Activated effector memory CD4-positive, alpha-beta T cell treated with anti-CD3 and anti-CD28 coated beads, Interleukin-2, amount 50 U/mL, for 16 hours (primary cell): ENCODE data around the gene GLB1L3.
"Not testable (repeated sequence)": the region's sequence is repeated elsewhere in the genome, so short reads cannot be mapped to it uniquely, and the experiment has no call there.

ENCODE experiments used
- DNase-seq: peaks from one replicate; pipeline ENCODE4 v3.0.0-alpha.2; 2020

The GLB1L3 gene

DNA sequence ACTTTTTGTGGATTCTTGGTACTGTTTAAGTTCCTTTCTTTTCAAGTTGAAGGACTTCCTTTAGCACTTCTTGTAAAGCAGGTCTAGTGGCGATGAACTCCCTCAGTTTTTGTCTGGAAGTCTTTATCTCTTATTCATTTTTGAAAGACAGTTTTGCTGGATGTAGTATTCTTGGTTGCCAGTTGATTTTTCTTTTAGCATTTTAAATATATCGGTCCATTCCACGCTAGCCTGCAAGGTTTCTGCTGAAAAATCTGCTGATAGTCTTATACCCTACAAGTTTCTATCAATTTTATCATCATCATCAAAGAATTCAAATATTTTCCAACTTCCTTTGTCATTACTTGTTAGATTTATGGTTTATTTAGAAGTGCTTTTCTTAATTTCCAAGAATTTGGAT, 40.9 kb downstream of the GLB1L3 start:
- no peak for DNase-seq

DNA sequence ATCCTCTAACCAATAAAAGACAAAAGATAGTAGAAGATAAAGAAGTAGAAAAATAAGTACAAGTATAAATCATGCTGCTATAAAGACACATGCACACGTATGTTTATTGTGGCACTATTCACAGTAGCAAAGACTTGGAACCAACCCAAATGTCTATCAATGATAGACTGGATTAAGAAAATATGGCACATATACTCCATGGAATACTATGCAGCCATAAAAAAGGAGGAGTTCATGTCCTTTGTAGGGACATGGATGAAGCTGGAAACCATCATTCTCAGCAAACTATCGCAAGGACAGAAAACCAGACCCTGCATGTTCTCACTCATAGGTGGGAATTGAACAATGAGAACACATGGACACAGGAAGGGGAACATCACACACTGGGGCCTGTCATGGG, 45.2 kb downstream of the GLB1L3 start:
- DNase-seq, result not testable (repeated sequence)

DNA sequence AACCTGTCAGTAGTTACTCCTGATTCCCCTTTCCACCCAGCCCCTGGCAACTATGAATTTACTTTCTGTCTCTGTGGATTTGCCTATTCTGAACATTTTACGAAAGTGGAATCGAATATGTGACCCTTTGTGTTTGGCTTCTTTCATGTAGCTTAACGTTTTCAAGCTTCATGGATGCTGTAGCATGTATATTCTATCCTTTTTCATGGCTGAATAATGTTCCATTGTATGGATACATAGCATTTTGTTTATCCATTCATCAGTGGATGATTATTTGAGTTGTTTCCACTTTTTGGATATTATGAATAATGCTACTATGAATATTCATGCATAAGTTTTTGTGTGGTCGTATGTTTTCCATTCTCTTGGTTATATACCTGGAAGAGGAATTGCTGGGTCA, 46.4 kb downstream of the GLB1L3 start:
- no peak for DNase-seq

DNA sequence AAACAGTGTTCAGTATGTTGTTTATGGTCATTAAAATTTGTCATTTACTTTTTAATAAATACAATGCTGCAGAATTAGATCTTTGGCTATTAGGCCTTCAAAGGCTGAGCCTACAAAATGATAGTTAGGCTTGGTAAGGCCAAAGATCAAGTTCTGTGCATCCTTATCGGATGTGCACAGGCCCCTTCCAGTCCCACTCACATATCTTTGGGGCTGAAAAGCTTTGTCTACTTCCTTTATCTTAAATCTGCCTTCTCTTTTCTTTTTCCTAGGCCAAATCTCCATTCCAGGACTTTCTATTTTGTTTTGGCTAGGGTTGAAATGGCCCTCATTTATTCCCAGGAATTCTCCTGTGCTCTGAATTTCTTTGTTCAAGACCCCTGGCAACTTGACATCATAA, 52.3 kb downstream of the GLB1L3 start:
- no peak for DNase-seq

DNA sequence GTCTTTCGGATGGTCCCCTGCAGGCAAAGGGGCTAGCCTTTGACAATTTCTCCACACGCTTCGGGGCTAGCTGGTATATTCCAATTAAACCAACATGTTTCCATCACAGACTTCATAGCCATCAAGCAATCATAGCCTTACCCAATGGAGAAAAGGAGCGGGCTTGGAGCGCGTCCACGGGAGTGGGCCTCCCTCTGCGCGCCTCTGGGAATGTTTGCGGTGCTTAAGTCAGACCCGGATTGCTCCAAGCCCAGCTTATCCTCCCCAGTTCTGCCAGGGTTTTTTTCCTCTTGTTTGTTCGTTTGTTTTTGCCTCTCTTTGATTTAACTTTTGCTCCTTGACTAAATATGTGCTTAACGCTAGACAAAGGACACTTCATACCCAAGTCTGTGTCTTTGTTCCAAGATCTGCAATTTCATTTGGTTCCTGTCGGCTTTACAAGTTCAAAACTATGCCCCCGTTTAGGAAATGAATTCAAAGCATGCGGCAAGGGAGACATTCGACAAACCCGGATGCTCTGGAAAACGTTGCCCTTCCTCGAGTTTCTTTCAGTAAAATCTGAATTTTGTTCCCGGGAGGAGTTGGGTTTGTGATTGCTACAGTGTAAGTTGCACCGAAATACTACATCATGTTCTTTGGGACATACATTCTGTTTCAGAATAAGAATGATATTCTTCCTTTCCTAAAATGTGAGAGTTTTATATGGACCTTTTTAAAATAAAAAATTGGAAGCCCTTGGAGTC, 54.6 kb downstream of the GLB1L3 start:
- DNase-seq, result no peak

DNA sequence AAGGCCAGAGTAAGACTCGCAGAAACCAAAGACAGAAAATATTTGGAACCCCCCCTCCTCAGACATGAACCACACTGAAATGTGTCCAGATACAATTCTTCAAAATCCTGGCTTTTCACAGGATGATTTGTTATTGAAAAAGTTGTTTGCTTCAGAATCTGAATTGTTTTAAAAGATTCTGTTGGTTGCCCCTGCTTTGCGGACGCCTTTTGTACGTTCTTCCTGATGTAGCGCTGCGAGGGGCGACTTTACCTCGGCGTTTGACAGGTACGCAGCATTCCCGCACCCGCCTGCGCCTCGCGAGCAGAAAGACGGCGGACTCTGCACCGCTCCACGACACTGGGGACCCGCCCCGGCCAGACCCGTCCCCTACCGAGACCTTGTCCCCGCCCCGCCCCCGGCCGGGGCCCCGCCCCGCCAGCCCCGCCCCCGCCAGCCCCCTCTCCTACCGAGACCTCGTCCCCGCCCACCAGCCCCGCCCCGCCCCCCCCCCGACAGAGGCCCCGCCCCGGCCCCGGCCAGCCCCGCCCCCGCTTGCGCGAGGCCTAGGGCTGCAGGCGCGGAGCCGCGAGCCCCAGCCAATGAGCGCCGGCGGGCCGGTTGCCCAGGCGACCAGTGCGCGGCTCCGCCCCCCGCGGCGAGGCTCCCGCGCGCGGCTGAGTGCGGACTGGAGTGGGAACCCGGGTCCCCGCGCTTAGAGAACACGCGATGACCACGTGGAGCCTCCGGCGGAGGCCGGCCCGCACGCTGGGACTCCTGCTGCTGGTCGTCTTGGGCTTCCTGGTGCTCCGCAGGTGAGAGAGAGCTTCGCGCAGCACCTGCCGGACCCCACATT, 55.4 kb downstream of the GLB1L3 start, which contains the start of gene GLB1L2:
TSS of gene GLB1L2 (plus strand) at position 635 of the 835 bp plus-strand sequence. CDS start at position 709, 74 bp downstream.
- DNase-seq, result peak; percentile 93

DNA sequence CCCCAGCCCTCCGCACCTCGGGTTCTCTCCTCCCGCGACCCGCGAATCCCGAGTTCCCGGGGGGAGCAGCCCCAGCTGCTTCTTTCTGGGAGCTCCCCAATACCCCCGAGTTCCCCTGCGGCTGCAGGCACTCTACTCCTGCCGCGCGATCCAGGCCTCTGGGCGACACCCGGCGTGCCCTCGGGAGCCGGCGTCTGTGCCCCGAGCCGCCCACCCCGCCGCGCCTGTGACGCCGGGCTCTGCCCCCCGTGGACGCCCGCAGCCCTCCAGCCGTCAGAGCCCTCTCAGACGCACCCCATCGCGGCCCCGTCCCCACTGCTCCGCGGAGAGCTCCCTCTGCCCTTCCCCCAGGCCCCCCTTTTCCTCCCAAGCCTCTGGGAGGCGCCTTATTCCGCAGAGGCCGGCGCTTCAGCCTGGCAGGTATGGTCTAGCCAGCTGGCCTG, 56.0 kb downstream of the GLB1L3 start:
- DNase-seq, result no peak

DNA sequence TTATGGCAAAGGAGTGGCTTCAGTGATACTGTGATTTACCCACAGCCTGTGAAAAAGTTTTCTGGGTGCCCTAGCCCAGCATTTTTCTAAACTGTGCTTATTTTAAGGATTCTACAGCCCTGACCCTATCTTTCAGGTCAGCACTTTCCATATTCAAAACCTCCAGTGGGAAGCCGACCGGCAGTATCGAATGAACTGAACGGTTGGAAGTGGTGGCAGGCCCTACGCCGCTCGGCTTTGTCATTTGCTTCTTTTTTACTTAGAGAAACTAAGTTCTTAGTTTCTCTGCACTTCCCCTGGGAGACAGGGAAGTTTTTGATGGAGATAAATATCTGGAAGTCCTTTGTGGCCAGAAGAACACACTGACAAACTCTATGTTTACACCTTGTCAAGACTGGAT, 56.6 kb downstream of the GLB1L3 start:
- DNase-seq, result no peak

DNA sequence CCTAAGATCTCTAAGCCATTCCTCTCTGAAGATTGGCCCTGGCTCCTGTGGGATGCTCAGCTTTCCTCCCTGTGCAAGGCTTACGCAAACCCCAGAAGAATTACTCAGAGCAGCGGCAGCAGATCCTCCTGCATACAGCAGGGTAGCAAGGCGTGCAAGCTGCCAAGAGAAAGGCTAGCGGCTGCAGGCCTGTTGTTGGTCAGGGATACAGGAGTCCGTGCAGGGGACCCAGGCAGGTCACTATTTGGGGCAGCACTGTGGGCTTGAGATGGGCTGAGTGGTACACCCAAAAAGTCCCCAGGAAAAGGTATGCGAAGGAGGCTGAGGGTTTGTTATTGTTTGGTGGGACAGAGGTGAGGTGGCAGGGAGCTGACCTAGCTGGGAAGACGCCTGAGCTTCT, 57.1 kb downstream of the GLB1L3 start:
- DNase-seq, result no peak

DNA sequence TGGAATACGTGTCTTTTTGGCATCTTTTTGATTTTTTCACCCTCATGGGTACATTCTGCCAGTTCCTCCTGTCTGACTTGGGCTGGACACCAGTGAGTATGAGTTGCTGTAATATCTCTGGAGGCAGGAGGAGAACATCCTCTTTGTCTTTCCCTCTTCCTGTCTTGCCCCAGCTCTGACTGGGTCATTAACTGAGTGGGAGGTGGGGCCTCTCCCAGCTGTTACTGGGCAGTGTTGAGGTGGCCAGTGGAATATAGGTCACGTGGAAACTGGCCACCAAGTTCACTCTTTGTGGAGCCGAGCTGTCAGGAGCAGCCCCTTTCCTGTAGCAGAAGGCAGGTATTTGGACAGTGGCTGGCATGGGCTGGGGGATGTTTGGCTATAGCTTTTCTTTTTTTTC, 57.8 kb downstream of the GLB1L3 start:
- DNase-seq, result no peak

DNA sequence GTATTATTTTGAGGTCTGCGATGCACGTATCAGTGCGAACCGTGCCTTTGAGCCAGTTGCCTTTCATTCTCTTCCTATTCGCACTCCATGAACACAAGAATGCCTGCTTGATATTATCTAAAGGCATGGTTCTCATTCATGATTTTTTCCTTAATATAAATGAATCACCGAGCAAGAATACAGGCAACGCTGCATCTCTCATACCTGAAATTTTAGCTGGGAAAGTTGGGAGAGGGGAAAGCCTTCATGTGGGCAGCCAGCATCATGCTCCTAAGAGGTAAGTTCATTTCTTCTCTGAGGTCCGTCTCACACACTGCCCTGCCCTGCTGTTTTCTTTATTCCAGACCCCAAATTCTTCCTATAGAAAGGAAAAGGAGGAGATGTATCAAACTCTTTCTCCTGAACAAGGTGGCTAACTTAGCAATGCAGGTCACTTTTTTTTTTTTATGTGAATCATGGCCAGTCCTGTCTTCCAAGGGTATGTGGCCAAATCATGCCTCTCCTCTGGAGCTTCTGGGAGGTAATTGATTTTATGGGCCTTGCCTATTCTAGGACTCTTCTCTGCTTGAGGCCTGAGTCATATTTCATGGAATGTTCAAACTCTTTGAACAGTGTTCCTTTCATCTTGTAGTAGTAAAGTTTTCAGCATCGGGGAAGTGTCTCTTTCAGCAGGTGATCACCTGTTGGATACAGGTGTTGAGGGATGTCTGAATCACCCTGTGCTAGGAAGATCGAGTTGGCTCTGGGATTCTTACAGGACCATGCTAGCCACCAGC, 58.8 kb downstream of the GLB1L3 start:
- no peak for DNase-seq

DNA sequence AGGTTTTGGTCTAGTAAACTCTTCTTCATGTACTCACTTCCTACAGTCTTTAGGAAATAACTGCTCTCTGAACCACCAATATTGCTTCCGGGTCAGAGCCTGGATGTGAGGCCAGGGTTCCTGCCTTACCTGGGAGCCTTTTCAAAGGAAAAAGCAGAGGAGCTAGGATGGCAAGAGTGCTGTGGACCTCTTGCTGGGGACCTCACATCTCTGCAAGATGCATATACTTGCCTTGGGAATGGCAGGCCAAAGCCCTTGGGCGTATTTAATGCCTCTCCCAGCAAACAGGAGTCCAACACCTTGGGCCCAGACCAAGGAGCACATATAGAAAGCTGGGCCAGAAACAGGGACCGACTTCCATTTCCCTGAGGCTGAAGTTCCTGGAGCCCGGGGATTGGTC, 60.9 kb downstream of the GLB1L3 start:
- DNase-seq, result no peak

DNA sequence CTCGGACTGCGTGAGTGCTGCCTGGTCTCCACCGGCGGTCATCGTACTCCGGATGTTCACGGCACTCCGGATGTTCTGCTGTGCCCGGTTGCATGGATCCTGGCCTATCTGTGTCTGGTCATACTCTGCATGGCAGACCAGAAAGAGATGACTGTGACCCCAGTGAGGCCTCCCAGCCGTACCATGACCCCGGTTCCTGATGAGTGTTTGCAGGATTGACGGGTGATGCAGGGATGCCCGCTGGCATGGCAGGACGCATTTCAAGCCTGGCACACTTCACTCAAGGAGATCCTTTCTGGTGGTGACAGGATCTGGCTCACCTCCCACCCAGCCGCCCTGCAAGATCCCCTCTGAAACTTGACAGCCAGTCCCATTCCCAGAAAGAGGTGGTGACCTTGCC, 61.9 kb downstream of the GLB1L3 start:
- DNase-seq, result no peak

DNA sequence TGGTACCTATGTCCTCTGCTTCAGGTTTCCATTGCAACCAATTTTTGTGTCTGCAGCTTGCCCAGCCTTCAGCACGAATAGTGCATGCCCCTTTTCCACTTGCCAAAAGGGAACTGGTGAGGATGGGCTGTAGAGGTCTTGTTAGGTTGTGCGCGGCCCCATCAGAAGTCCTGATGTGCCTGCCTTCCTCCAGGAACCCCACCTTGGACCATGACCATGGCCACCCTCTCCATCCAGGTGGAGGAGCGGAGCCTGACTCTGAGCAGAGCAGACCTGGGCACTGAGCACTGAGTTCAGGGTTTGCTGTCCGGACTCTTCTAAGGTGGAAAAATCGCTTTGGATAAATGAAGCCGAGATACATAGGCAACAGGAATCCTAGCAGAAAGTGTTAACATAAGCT, 62.5 kb downstream of the GLB1L3 start:
- no peak for DNase-seq

DNA sequence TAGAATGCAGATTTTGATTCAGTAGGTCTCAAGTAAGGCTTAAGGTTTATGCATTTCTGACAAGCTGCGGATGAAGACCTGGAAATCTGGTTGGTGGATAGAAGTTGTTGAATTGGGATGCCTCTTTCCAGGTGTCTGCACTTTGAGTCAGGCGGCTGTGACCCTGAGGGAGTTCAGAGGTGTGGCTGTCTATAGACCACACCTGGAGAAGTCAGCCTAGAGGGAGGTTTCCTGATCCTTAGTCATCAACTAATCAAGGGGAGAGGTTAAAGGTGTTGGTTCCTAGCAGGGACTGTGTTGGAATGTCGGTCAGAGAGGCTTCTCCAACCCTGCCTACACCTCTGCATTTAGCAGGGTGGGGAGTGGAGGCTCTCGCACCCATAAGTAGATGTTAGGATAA, 63.6 kb downstream of the GLB1L3 start:
- DNase-seq, result no peak

DNA sequence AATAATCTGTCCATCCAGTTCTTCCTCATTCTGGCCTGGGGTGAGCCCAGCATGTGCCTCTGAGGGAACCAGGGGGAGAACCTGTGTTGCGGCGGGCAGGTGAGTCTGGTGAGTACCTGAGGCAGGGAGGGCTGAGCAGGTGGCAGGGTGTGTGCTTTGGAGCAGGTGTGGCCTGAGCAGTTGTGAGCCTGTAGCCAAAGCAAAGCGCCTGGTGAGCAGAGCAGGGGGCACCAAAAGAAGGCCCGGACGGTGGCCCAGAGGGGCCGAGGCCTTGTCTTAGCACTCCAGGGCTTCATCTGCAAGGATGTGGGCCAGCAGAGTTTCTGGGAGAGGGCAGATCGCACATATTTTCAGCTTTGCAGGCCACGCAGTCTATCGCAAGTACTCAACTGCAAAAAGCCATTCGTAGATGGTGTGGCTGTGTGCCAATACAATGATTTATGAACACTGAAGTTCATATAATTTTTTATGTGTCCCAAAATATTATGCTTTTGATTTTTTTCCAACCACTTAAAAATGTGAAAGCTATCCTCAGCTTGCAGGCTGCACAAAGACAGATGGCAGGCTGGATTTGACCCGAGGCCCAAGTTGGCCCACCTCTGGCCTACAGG, 64.3 kb downstream of the GLB1L3 start:
- no peak for DNase-seq

DNA sequence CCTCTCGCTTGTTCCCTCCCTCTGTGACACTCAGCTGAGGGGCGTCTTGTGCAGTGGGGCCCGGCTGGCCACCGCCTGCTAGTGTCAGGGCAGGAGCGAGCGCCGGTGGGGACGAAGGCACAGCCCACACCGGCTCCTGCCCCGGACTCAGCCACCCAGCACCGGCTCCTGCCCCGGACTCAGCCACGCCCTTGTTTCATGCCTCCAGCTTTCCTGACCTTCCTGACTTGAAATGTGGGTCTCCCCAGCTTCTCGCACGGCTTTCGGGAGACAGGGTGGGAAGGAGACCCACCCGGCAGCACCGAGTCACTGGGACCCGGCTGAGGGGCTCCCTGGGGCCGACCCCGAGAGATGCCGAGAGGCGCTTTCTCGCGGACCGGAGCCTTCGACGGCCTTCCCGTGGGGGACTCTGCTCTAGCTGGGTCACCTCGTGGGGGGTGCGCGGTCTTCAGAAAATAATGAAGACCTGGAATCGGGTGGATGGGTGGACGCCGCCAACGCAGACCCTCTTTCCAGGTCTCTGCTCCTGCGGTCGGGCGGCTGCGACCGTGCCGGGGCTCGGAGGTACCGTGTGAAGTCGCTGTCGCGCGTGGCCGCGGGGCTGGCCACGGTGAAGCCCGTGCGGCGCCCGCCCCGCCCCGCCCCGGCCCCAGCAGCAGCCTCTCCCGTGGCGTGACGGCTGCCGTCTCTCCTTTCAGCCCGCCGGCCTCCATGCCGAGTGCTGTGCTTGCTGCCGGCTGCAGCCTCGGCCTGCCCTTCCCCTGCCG, 65.8 kb downstream of the GLB1L3 start:
- no peak for DNase-seq

DNA sequence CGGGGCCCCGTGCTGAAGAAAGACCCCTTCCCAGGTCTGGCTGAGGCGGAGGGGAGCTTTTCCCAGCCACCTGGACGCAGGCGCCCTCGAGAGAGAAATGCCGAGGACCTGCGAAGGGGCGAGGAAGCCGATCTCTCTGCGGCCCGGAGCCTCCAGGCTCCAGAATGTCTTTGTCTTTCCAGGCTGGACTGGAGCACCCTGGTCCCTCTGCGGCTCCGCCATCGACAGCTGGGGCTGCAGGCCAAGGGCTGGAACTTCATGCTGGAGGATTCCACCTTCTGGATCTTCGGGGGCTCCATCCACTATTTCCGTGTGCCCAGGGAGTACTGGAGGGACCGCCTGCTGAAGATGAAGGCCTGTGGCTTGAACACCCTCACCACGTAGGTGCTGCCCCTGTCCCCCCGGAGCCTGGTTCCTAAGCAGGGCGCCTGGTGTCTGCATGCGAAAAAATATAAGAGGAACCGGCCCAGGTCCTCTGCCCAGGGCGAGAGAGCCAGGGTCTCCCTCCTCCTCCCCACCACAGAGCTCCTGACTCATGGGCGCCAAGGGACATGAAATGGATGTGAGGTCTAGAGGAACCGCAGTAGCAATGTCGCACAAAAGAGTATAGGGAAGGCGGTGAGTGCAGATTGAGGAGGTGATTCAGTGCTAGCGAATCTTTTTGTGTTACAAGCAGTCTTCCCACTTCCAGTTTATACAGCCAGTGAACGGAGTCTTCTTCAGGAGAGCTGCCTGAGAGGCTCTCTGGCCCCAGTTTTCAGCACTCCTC, 66.6 kb downstream of the GLB1L3 start:
- DNase-seq, result no peak

DNA sequence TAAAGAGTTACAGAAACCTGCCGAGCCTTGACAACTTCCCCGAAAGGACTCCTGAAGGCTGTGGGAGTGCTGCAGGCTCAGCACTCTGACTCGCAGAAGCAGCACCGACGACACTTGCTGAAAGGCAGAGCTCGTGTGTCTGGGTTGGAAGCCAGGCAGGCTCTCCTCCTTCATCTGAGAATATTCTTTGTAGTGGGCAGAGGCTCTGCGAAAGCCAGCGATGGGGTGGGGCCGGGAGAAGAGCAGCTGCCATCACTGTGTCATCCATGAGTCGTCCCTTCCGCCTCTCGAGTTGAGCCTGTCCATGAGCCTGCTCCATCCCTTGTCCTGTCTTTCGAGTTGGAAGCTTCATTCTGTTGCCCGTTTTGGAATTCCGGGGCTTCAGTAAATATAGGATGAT, 67.5 kb downstream of the GLB1L3 start:
- DNase-seq, result no peak

DNA sequence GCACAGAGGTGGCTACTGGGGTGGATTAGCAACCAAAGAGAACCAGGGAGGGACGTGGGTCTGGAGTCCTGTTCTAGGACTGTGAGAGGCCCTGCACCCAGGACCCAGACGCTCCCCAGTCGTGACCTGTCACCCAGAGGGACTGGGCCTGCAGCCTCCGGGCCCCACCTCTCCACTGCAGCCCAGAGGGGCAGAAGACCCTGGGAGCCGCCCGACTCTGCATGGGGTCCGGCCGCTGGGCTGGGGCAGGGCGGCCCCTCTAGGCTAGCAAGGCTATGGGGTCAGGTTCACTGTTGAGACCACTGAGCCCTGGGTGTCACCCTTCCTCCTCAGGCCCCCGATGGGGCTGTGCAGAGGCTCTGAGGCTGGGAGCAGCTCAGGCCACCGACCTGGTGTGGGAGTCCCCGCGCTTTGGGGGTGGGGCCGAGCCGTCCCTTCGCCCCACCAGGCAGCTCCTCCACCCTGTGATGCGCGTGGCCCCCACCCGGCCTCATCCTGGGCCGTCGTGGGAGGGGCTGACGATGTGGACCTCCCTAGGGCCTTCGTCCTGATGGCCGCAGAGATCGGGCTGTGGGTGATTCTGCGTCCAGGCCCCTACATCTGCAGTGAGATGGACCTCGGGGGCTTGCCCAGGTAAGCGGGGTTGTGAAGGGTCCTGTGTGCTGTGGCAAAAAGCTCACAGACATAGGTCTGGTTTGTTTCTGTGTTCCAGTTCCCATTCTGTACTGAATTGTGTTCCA, 68.5 kb downstream of the GLB1L3 start:
- DNase-seq, result not testable (repeated sequence)

DNA sequence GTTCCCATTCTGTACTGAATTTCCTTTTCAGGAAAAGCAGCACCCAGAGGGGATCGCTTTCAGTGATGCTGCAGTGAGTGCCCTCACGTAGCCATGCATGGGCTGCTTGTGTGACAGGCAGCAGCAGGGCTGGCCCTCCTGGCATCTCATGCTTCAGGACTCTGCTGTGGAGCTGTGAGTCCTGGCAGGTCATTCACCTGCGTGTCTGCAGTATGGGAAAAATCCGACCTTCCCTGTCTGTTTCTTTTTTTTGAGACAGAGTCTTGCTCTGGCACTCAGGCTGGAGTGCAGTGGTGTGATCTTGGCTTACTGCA, 69.0 kb downstream of the GLB1L3 start:
- DNase-seq, result no peak
